Skeletal muscle tissue (tissue), 4 donors: Measurements from ENCODE around the gene FGF21. TPM values are rescaled to one million over a fixed set of nuclear protein-coding genes. Genes with fewer than 3 reads are reported as not detected.

Experiments
- H3K27ac ChIP-seq: one replicate; pipeline ENCODE4 v1.7.0; 2013; ENCODE audit warnings: mild to moderate bottlenecking, low read depth, low read length, inconsistent platforms
- H3K27me3 ChIP-seq, 3 donors: one replicate each; pipeline ENCODE4 v1.7.0; 2013; ENCODE audit warnings: low read length in 3 of 3; ENCODE audit not compliant: control insufficient read depth in 3 of 3, insufficient read depth in 3 of 3
- H3K36me3 ChIP-seq, 3 donors: one replicate each; pipeline ENCODE4 v1.7.0; 2013; ENCODE audit warnings: low read length in 3 of 3; ENCODE audit not compliant: control insufficient read depth in 3 of 3, insufficient read depth in 3 of 3
- H3K4me1 ChIP-seq, 3 donors: one replicate each; pipeline ENCODE4 v1.7.0; 2013; ENCODE audit warnings: low read length in 3 of 3, mild to moderate bottlenecking in 3 of 3; ENCODE audit not compliant: control insufficient read depth in 3 of 3, insufficient read depth in 3 of 3
- H3K4me3 ChIP-seq, 3 donors: one replicate each; pipeline ENCODE4 v1.7.0; 2013; ENCODE audit warnings: low read length in 3 of 3
- H3K9ac ChIP-seq, 3 donors: one replicate each; pipeline ENCODE4 v1.7.0; 2013; ENCODE audit warnings: low read length in 3 of 3, mild to moderate bottlenecking in 3 of 3, moderate library complexity in 2 of 3, low read depth in 1 of 3
- H3K9me3 ChIP-seq, 3 donors: one replicate each; pipeline ENCODE4 v1.7.0; 2013; ENCODE audit warnings: low read length in 3 of 3; ENCODE audit not compliant: control insufficient read depth in 3 of 3
- total RNA-seq: library from RNA; depleted of rRNA; stranded (reverse); fragments of >200 nt; gene quantifications from one replicate; pipeline ENCODE4 v1.2.3, GENCODE V29; 2014
- donor health status: Osteomylitis.

Gene FGF21
- total RNA-seq, 1 donor from 2014 or later, result not detected

GRCh38 chr19:48728911-48729664 lies 26.2 kb upstream of the FGF21 start:
- Histone ChIP-seq H3K9ac (no peak overlapping the region), H3K9me3 (no peaks in the 10 kb centered on the region), H3K27me3 (no peaks in the 10 kb centered on the region), H3K4me1 (peaks cover 7 to 12% (median 7%) of the 10 kb centered on the region in 3 donors), H3K27ac (no peak overlapping the region), H3K4me3 (no peak overlapping the region), H3K36me3 (peaks cover 0 to 2% (median 2%) of the 10 kb centered on the region in 3 donors)

GRCh38 chr19:48731452-48731851 lies 23.9 kb upstream of the FGF21 start:
- peaks cover 0 to 2% (median 0%) of the 10 kb centered on the region in 3 donors for H3K36me3 ChIP-seq
- no peak overlapping the region for H3K4me3 ChIP-seq
- H3K9me3 ChIP-seq, result no peaks in the 10 kb centered on the region
- no peaks in the 10 kb centered on the region for H3K4me1 ChIP-seq
- H3K27me3 ChIP-seq, result no peaks in the 10 kb centered on the region
- H3K27ac ChIP-seq, result no peak overlapping the region
- no peak overlapping the region for H3K9ac ChIP-seq

DNA sequence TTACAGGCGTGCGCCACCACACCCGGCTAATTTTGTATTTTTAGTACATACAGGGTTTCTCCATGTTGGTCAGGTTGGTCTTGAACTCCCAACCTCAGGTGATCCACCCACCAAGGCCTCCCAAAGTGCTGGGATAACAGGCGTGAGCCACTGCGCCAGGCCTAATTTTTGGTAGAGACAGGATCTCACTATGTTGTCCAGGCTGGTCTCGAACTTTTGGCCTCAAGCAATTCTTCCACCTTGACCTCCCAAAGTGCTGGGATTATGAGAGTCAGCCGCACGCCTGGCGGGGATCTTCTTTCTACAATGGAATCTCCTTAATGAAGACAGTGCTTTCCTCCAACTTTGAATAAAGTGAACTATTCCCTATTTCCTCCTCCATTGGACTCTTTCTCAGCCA lies 20.7 kb upstream of the FGF21 start:
- H3K4me1 ChIP-seq, result peaks cover 4 to 11% (median 10%) of the 10 kb centered on the region in 3 donors
- H3K9me3 ChIP-seq, result no peaks in the 10 kb centered on the region
- H3K4me3 ChIP-seq, result no peak overlapping the region
- H3K36me3 ChIP-seq, result peaks cover 0 to 2% (median 0%) of the 10 kb centered on the region in 3 donors
- no peaks in the 10 kb centered on the region for H3K27me3 ChIP-seq
- no peak overlapping the region for H3K27ac ChIP-seq
- H3K9ac ChIP-seq, result no peak overlapping the region

GRCh38 chr19:48735031-48735615 lies 20.2 kb upstream of the FGF21 start:
- peaks cover 8 to 15% (median 15%) of the 10 kb centered on the region in 3 donors for H3K4me1 ChIP-seq
- no peaks in the 10 kb centered on the region for H3K27me3 ChIP-seq
- H3K27ac ChIP-seq, result no peak overlapping the region
- H3K36me3 ChIP-seq, result peaks cover 0 to 2% (median 0%) of the 10 kb centered on the region in 3 donors
- H3K4me3 ChIP-seq, result no peak overlapping the region
- H3K9me3 ChIP-seq, result no peaks in the 10 kb centered on the region
- no peak overlapping the region for H3K9ac ChIP-seq

DNA sequence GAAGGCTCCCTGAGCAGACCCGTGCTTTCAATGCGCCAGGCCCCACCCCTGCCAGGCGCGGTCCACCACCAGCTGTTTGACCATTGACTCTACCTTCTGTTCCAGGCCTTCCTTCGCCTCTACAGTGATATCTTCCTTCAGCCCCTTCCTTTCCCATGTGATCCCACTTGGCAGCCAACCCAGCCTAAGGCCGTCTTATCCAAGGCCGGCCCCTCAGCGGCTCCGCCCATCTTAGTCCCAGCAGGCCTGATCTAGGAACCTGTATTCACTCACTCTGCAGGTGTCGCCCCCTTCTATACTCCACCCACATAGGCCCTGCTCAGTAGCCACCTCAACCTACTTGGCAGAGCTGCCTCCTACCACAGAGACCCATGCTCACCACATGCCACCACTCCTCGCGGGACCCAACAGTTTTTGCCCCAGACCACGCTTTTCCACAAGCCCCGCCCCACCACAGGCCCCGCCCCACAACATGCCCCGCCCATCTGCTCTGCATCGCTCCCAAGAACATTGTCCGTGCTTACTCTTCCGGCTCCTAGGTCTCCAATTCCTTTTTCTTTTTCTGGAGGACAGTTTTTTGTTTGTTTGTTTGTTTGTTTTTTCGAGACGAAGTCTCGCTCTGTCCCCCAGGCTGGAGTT lies 17.8 kb upstream of the FGF21 start:
- Histone ChIP-seq H3K27ac (no peak overlapping the region), H3K4me1 (peaks cover 14 to 27% (median 25%) of the 10 kb centered on the region in 3 donors), H3K36me3 (peaks cover 0 to 2% (median 0%) of the 10 kb centered on the region in 3 donors), H3K9me3 (no peaks in the 10 kb centered on the region), H3K27me3 (no peaks in the 10 kb centered on the region), H3K9ac (no peak overlapping the region), H3K4me3 (no peak overlapping the region)

DNA sequence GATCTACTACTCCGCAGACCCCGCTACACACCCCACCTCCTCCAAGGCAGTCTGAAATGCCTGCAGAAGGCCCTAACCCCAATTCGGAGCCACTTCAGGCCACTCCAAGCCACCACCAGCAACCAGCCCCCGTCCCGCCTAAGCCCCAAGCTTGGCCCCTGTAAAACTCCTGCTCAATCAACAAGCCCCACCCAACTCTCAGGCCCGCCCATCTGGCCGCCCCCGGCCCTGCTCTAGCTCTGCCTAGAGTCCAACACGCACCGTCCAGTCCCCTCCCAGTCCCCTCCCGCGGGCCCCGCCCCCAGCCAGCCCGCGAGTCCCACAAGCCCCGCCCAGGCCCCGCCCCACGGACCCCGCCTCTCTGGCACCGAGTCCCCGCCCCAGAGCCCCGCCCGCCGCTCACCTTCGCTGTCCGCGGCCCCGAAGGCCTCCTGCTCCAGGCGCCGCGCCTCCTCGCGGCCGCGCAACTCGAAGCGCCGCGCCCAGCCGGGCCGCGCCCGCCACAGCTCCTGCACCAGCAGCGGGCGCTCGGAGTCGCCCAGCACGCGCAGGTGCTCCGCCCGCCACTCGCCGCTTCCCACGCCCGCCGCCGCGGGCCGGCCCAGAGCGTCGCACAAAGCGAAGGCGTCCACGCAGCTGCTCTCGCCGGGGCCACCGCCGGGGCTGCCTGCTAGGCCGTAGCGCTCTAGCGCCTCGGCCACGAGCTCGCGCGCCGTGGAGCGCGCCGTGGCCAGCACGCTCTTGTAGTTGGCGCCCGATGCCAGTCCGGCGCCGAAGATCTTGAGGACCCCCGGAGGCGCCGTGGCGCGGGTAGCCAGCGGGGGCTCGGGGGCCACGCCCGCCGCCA lies 16.5 kb upstream of the FGF21 start:
- Histone ChIP-seq H3K27ac (peak overlapping the region; percentile 79), H3K36me3 (no peaks in the 10 kb centered on the region), H3K27me3 (no peaks in the 10 kb centered on the region), H3K9ac (peak overlapping the region; percentile 57 to 83 (median 72)), H3K9me3 (no peaks in the 10 kb centered on the region), H3K4me3 (peak overlapping the region; percentile 62 to 76 (median 72)), H3K4me1 (peaks cover 14 to 27% (median 25%) of the 10 kb centered on the region in 3 donors)

- H3K4me3 ChIP-seq, result peak overlapping the region; percentile 57 to 76 (median 72)
- H3K36me3 ChIP-seq, result no peaks in the 10 kb centered on the region
- peak overlapping the region; percentile 79 for H3K27ac ChIP-seq
- H3K27me3 ChIP-seq, result no peaks in the 10 kb centered on the region
- H3K9ac ChIP-seq, result peak overlapping the region; percentile 68 to 83 (median 72)
- no peaks in the 10 kb centered on the region for H3K9me3 ChIP-seq
- H3K4me1 ChIP-seq, result peaks cover 14 to 27% (median 25%) of the 10 kb centered on the region in 3 donors
Measured at GRCh38 chr19:48739404-48740163, 15.7 kb upstream of the FGF21 start.

DNA sequence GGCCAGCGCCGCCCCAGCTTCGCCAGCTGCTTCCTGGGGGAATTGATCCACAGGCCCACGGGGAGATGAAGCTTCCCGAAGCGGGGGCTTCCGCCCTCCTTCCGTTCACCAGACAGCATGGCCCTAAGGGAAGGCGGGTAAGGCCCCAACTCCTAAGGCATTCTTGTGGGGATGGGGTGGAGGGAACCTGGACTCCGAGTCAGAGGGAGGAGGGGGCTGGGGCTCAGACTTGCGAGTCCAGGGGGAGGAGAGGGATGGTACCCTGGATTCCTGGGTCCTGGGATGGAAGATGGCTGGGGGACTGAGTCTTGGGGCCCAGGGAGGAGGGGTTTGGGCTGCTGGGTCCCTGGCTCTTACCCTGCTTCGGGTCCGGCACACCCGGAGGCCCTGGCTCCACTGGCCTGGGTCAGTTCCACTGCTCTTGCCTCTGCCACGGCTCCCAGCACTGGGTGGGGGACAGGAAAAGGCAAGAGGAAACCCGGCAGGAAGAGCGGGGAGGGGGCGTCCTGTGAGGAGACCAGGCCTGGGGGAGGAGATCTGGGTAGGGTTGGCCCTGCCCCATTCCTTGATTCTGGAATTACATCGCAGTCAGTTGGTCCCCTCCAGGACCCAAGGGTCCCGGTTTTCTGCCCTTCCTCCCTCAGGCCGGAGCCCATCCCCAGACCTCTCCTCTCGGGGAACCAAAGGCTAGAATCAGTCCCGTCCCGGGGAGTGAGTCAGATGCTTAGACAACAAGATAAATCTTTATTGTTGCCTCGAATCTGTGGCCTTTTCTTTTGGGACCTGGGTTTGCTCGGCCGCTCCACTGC lies 15.0 kb upstream of the FGF21 start, which contains the start of gene RASIP1:
TSS of gene RASIP1 (minus strand) at position 447 of the 809 bp plus-strand sequence. CDS start at position 119, 328 bp downstream.
- H3K27ac ChIP-seq, result peak within 1 kb of the TSS; percentile 79
- no peaks in the 10 kb centered on the region for H3K27me3 ChIP-seq
- no peaks in the 10 kb centered on the region for H3K9me3 ChIP-seq
- peaks cover 14 to 27% (median 25%) of the 10 kb centered on the region in 3 donors for H3K4me1 ChIP-seq
- H3K4me3 ChIP-seq, result peak within 1 kb of the TSS; percentile 57 to 76 (median 72)
- no peaks in the 10 kb centered on the region for H3K36me3 ChIP-seq
- peak within 1 kb of the TSS; percentile 68 to 83 (median 72) for H3K9ac ChIP-seq
